ENCODE data around the gene TMEM181. TPM values are rescaled to one million over a fixed set of nuclear protein-coding genes. Genes with fewer than 3 reads are reported as not detected.
A peak's percentile ranks its signal among the peaks of the same experiment; 100 is the strongest.

Gene TMEM181
- total and polyA plus RNA-seq, 2 of the 13 experiments (the other 11 are each of a cell fraction or from before 2014, with no cell fraction given), result 59.1 to 108 TPM

- H3K4me2 ChIP-seq (ENCODE audit: low read depth, low read length), result peak overlapping the region; percentile 34; the same call in 1 of the 2 replicates
- ChIA-PET CTCF (ENCODE audit: low intra/inter-chr PET ratio, low total read pairs) (no interaction called here), POLR2A (interaction anchor here (2.9 kb wide), 1 partner anchor 10 kb away, joined by 10 read pairs; the partner anchor contains the start of gene DYNLT1)
- no peak overlapping the region for H3K9ac ChIP-seq (ENCODE audit: insufficient read depth, low read depth, low read length)
- no peaks in the 10 kb centered on the region for H4K20me1 ChIP-seq (ENCODE audit: insufficient read depth, low read length)
- intact Hi-C loops (cut with micrococcal nuclease; ENCODE audit: unreplicated experiment) (no loop called here), in situ Hi-C loops (cut with HindIII; ENCODE audit: extremely low pct_ligation_motif_present, low pct_unique_long_range_greater_than_20kb) (no loop called here)
- no peaks in the 10 kb centered on the region for H3K36me3 ChIP-seq (replicated peaks in 1 of 2; ENCODE audit: control insufficient read depth in 1 of 2, insufficient read depth in 2 of 2, low read length in 2 of 2)
- peaks cover 0 to 23% of the 10 kb centered on the region in 2 experiments; a peak in 2 of 5 replicates for H3K27me3 ChIP-seq (ENCODE audit: control insufficient read depth in 1 of 2, insufficient read depth in 2 of 2, low read length in 2 of 2)
- H3K9me3 ChIP-seq (ENCODE audit: low read length), result no peaks in the 10 kb centered on the region
- FAIRE-seq, result peak; percentile 63
- no peak overlapping the region for H3K4me3 ChIP-seq (replicated peaks in 1 of 3; ENCODE audit: insufficient read depth in 1 of 3, low read depth in 2 of 3, low read length in 3 of 3)
- ATAC-seq, result no peak
- peaks cover 40% of the 10 kb centered on the region for H3K4me1 ChIP-seq (ENCODE audit: insufficient read depth, low read length)
- no TSS peak for BruUV-seq (replicated peaks)
- H2AFZ ChIP-seq (ENCODE audit: low read length), result no peak overlapping the region
- H3K27ac ChIP-seq (ENCODE audit: extremely low read length, insufficient read depth, low read length), result no peak overlapping the region
- WGBS (ENCODE audit: low lambda C conversion rate), result 31% methylated on average over 10 of the region's 10 CpGs
- no peak for DNase-seq (ENCODE audit: low spot score)
- H3K79me2 ChIP-seq (ENCODE audit: insufficient read depth, low read length), result no peaks in the 10 kb centered on the region
- peak; percentile 72 for TF ChIP-seq CEBPG (CRISPR knock-in tag; IDR thresholded peaks at IDR 0.05)
- TF ChIP-seq GATAD1 (CRISPR knock-in tag; IDR thresholded peaks at IDR 0.05), result no peak
- TF ChIP-seq ZBTB7A (CRISPR knock-in tag; IDR thresholded peaks at IDR 0.05), result no peak
- TF ChIP-seq PRDM15 (CRISPR knock-in tag; IDR thresholded peaks at IDR 0.05), result no peak
- no peak for TF ChIP-seq SP1 (IDR thresholded peaks at IDR 0.05)
- TF ChIP-seq SP1 (CRISPR knock-in tag; IDR thresholded peaks at IDR 0.05), result no peak
- 0 out of 2 replicates have a peak, but pooled peaks have one; percentile 26 for TF ChIP-seq ARID5B (CRISPR knock-in tag; IDR thresholded peaks at IDR 0.05)
- TF ChIP-seq ZFX (CRISPR knock-in tag; IDR thresholded peaks at IDR 0.05; ENCODE audit: low read depth), result no peak
- no peak for TF ChIP-seq ZNF362 (CRISPR knock-in tag; IDR thresholded peaks at IDR 0.05; ENCODE audit: borderline replicate concordance)
- no peak for TF ChIP-seq CBX2 (IDR thresholded peaks at IDR 0.05; ENCODE audit: low read depth, low read length)
- TF ChIP-seq CBX2 (CRISPR knock-in tag; IDR thresholded peaks at IDR 0.05; ENCODE audit: low read depth), result peak; percentile 26; the same call in 1 of the 2 replicates
- no peak for TF ChIP-seq ZNF749 (CRISPR knock-in tag; IDR thresholded peaks at IDR 0.05; ENCODE audit: borderline replicate concordance)
- TF ChIP-seq GTF2F1 (IDR thresholded peaks at IDR 0.05; ENCODE audit: low read length), result no peak
- no peak for TF ChIP-seq ZNF230 (CRISPR knock-in tag; IDR thresholded peaks at IDR 0.05)
- TF ChIP-seq SAFB2 (CRISPR knock-in tag; IDR thresholded peaks at IDR 0.05; ENCODE audit: borderline replicate concordance, low read depth), result no peak
- TF ChIP-seq ZBTB7B (CRISPR knock-in tag; IDR thresholded peaks at IDR 0.05), result no peak
- no peak for TF ChIP-seq ZNF605 (CRISPR knock-in tag; IDR thresholded peaks at IDR 0.05)
These were observed 95.1 kb downstream of the TMEM181 start for GRCh38 chr6:158654960-158655489.

Measured in HepG2 (cell line).